NCI-H446 (cell line): ENCODE measurements around the gene KIF19.

ENCODE experiments used
- DNase-seq, 2 experiments: peaks; one replicate each; lab custom pipeline; 2025; lab: John Stamatoyannopoulos, UW

KIF19 gene

GRCh38 chr17:74303305-74303704, 22.7 kb upstream of the KIF19 start:
- no peak for DNase-seq

- DNase-seq: no peak
These were observed 21.8 kb upstream of the KIF19 start for GRCh38 chr17:74304184-74304583.

- DNase-seq: peak in 1 of 2 experiments; percentile 32
These were observed 20.0 kb upstream of the KIF19 start for GRCh38 chr17:74305865-74306654.

GRCh38 chr17:74307984-74308773, 17.8 kb upstream of the KIF19 start:
- DNase-seq: no peak

GRCh38 chr17:74309902-74310301, 16.1 kb upstream of the KIF19 start:
- DNase-seq: no peak

GRCh38 chr17:74314877-74315276, 11.1 kb upstream of the KIF19 start:
- DNase-seq: no peak

GRCh38 chr17:74316220-74316619, 9.8 kb upstream of the KIF19 start:
- DNase-seq: no peak

GRCh38 chr17:74317071-74317470, 9.0 kb upstream of the KIF19 start:
- DNase-seq: no peak

- DNase-seq: no peak
These were observed 7.6 kb upstream of the KIF19 start for GRCh38 chr17:74318391-74318790.

- DNase-seq: no peak
These were observed 1.5 kb upstream of the KIF19 start for GRCh38 chr17:74324521-74324920.

GRCh38 chr17:74325376-74325742, 667 bp upstream of the KIF19 start:
- DNase-seq: no peak

GRCh38 chr17:74326506-74326905, 480 bp downstream of the KIF19 start:
- DNase-seq: no peak

- DNase-seq: no peak
These were observed 2.5 kb downstream of the KIF19 start for GRCh38 chr17:74328487-74328886.

GRCh38 chr17:74329378-74329777, 3.4 kb downstream of the KIF19 start:
- no peak for DNase-seq

GRCh38 chr17:74330446-74330845, 4.4 kb downstream of the KIF19 start:
- DNase-seq: no peak

- DNase-seq: no peak
These were observed 6.1 kb downstream of the KIF19 start for GRCh38 chr17:74332017-74332650.

GRCh38 chr17:74332763-74333283, 6.8 kb downstream of the KIF19 start:
- no peak for DNase-seq

- no peak for DNase-seq
These were observed 8.5 kb downstream of the KIF19 start for GRCh38 chr17:74334393-74335039.

GRCh38 chr17:74335529-74336062, 9.6 kb downstream of the KIF19 start:
- DNase-seq: no peak

- DNase-seq: no peak
These were observed 10.3 kb downstream of the KIF19 start for GRCh38 chr17:74336307-74336706.

GRCh38 chr17:74337834-74338500, 11.9 kb downstream of the KIF19 start:
- DNase-seq: no peak
